SKM-1 (cell line): ENCODE measurements around the gene TCP11.

Source experiments
- DNase-seq: peaks from one replicate; lab custom pipeline; 2025; ENCODE audit not compliant: unreplicated experiment; lab: John Stamatoyannopoulos, UW

Gene TCP11

GRCh38 chr6:35082733-35083403, 58.3 kb downstream of the TCP11 start:
- no peak for DNase-seq

GRCh38 chr6:35082046-35082732, 59.0 kb downstream of the TCP11 start:
- no peak for DNase-seq

- peak; percentile 63 for DNase-seq
Observed at GRCh38 chr6:35081426-35081851, 59.7 kb downstream of the TCP11 start.

- DNase-seq, result no peak
Observed at GRCh38 chr6:35080821-35081425, 60.2 kb downstream of the TCP11 start.

- no peak for DNase-seq
Observed at GRCh38 chr6:35080016-35080680, 61.0 kb downstream of the TCP11 start.

- DNase-seq, result no peak
Observed at GRCh38 chr6:35079311-35080000, 61.7 kb downstream of the TCP11 start.

- DNase-seq, result no peak
Observed at GRCh38 chr6:35078896-35079295, 62.2 kb downstream of the TCP11 start.

GRCh38 chr6:35078226-35078850, 62.8 kb downstream of the TCP11 start:
- DNase-seq, result no peak

GRCh38 chr6:35077713-35078105, 63.4 kb downstream of the TCP11 start:
- no peak for DNase-seq

- no peak for DNase-seq
Observed at GRCh38 chr6:35076997-35077712, 64.0 kb downstream of the TCP11 start.

GRCh38 chr6:35073766-35074471, 67.2 kb downstream of the TCP11 start:
- no peak for DNase-seq

GRCh38 chr6:35073211-35073610, 67.9 kb downstream of the TCP11 start:
- DNase-seq, result no peak

- no peak for DNase-seq
Observed at GRCh38 chr6:35072698-35073055, 68.5 kb downstream of the TCP11 start.

- DNase-seq, result no peak
Observed at GRCh38 chr6:35072051-35072697, 69.0 kb downstream of the TCP11 start.

- DNase-seq, result no peak
Observed at GRCh38 chr6:35071347-35071994, 69.7 kb downstream of the TCP11 start.

- DNase-seq, result no peak
Observed at GRCh38 chr6:35070111-35070510, 71.0 kb downstream of the TCP11 start.

GRCh38 chr6:35069262-35069661, 71.9 kb downstream of the TCP11 start:
- no peak for DNase-seq

GRCh38 chr6:35068644-35069043, 72.5 kb downstream of the TCP11 start:
- DNase-seq, result no peak

GRCh38 chr6:35068206-35068605, 72.9 kb downstream of the TCP11 start:
- no peak for DNase-seq
